Ascending aorta (tissue), 2 donors: ENCODE data around the gene C6orf58. TPM values are rescaled to one million over a fixed set of nuclear protein-coding genes. Genes with fewer than 3 reads are reported as not detected.

Experiments
- DNase-seq, 2 donors: peaks; one replicate each; pipeline ENCODE4 v3.0.0-alpha.2; 2019; ENCODE audit warnings: low spot score in 2 of 2
- H3K27ac ChIP-seq, 2 donors: fragments of 200-600 bp; sonication (generic); one replicate each; pipeline ENCODE4 v1.5.1; 2016 to 2017; ENCODE audit warnings: mild to moderate bottlenecking in 1 of 2
- H3K27me3 ChIP-seq: fragments of 200-600 bp; sonication (generic); one replicate; pipeline ENCODE4 v1.5.1; 2017
- H3K36me3 ChIP-seq, 2 donors: fragments of 200-600 bp; sonication (generic); one replicate each; pipeline ENCODE4 v1.5.1; 2016
- H3K4me1 ChIP-seq, 2 donors: fragments of 200-600 bp; sonication (generic); one replicate each; pipeline ENCODE4 v1.5.1; 2016 to 2017; ENCODE audit warnings: mild to moderate bottlenecking in 1 of 2
- H3K4me3 ChIP-seq, 2 donors: fragments of 200-600 bp; sonication (generic); one replicate each; pipeline ENCODE4 v1.5.1; 2016 to 2017; ENCODE audit warnings: mild to moderate bottlenecking in 1 of 2
- H3K9me3 ChIP-seq, 2 donors: fragments of 200-600 bp; sonication (generic); one replicate each; pipeline ENCODE4 v1.5.1; 2016
- intact Hi-C: fragments of 100-400 bp; cut with DNase I; formaldehyde crosslinking; loops from one replicate; pipeline ENCODE4 v1.15.1; 2023
- total RNA-seq: library from RNA; depleted of rRNA; stranded (reverse); fragments of >200 nt; gene quantifications from one replicate; pipeline ENCODE4 v1.1.0, GENCODE V29; 2016
- TF ChIP-seq, protein P1 (sequence below), 3 experiments: fragments of 200-600 bp in 2 of 3; fragments of 450-650 bp in 1 of 3; sonication (generic) in 2 of 3; IDR thresholded peaks; one replicate each; pipeline ENCODE4 v1.5.1; 2016 to 2019; ENCODE audit warnings: antibody characterized with exemption in 3 of 3, mild to moderate bottlenecking in 1 of 3, moderate library complexity in 1 of 3

Gene C6orf58
- total RNA-seq, 1 donor from 2014 or later = not detected

DNA sequence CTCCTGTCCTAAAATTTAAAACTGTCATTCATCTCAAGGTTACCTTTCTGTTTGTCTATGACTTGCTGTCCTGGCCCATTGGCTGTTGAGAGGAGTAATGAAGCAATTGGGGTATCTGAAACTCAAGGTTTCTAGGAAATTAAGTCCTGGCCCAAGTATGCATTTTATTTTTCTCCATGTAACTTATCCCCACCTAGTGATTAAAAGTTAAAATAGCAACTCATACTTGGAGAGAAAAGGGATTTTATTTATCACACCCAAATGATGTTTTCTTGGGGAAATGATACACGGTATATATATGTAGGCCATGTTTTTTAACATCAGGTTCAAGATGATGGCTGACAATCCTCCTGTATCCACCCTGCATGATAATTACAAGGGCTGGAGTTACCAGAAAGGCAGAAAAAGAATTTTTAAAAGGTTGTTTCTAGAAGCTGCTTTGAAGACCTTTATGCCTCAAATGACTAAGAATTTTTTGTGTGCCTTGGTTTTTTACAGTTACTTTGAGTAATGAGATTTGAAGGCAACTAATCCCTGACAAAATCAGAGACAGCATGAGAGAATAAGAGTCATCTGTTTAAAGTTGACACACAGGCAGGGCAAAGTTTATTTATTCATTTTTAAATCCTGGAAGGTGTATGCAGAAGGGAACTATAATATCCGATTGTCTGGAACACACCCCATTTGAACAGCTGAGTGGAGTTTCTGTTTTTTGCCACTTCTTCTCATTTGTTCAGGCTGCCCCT is 28.9 kb upstream of the C6orf58 start:
- Histone ChIP-seq H3K36me3 (no peaks in the 10 kb centered on the region), H3K4me3 (no peak overlapping the region), H3K9me3 (no peaks in the 10 kb centered on the region), H3K4me1 (peaks cover 0 to 3% of the 10 kb centered on the region in 2 donors), H3K27ac (no peak overlapping the region), H3K27me3 (no peaks in the 10 kb centered on the region)
- TF ChIP-seq, protein P1, sequence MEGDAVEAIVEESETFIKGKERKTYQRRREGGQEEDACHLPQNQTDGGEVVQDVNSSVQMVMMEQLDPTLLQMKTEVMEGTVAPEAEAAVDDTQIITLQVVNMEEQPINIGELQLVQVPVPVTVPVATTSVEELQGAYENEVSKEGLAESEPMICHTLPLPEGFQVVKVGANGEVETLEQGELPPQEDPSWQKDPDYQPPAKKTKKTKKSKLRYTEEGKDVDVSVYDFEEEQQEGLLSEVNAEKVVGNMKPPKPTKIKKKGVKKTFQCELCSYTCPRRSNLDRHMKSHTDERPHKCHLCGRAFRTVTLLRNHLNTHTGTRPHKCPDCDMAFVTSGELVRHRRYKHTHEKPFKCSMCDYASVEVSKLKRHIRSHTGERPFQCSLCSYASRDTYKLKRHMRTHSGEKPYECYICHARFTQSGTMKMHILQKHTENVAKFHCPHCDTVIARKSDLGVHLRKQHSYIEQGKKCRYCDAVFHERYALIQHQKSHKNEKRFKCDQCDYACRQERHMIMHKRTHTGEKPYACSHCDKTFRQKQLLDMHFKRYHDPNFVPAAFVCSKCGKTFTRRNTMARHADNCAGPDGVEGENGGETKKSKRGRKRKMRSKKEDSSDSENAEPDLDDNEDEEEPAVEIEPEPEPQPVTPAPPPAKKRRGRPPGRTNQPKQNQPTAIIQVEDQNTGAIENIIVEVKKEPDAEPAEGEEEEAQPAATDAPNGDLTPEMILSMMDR (IDR thresholded peaks at IDR 0.05) = no peak
- DNase-seq = no peak
- intact Hi-C loops = no loop called here

DNA sequence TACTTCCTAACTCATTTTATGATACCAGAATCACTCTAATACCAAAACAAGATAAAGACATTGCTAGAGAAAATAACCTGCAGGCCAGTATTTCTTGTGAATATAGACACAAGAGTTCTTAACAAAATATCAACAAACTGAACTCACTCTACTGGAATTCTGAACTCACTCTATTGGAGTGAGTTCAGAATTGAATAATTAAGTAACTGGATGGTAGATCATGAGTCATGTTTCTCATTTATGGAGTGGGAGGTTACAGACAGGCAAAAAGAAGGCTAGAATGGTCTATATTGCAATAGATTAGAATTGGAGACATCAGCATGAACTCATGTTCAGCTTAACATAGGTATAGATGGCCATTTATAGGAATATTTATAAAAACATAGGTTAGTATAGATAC is 26.6 kb upstream of the C6orf58 start:
- intact Hi-C loops = no loop called here
- no peaks in the 10 kb centered on the region for H3K27me3 ChIP-seq
- peaks cover 0 to under 1% of the 10 kb centered on the region in 2 donors for H3K4me1 ChIP-seq
- H3K9me3 ChIP-seq = no peaks in the 10 kb centered on the region
- TF ChIP-seq, protein P1 (IDR thresholded peaks at IDR 0.05) = no peak
- no peak for DNase-seq
- H3K36me3 ChIP-seq = no peaks in the 10 kb centered on the region
- H3K4me3 ChIP-seq = no peak overlapping the region
- no peak overlapping the region for H3K27ac ChIP-seq

DNA sequence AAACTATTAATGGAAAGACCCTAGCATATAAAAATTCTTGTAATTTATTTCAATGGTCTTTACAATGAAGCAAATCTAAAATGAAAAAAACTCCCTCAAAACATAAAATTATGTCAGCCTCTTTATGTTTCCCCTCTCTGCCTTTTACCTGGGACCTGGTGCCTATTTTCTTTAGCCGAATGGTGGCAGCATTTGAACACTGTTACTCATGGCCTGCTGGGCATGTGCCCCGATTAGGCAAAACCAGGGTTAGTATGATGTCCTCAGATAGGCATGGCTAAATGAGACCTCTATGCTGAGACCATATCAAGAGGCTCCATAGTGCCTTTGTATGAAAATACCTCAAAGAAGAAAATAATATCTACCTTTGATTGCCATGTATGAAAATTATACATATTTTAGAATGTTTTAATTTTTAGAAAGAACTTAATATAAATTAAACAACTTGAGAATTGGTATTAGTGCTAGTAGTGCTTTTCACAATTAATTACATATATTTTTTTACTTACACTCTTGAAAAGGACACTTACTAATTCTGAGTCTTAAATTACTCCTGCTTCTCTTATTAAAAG is 22.5 kb upstream of the C6orf58 start:
- Histone ChIP-seq H3K9me3 (no peaks in the 10 kb centered on the region), H3K27me3 (no peaks in the 10 kb centered on the region), H3K4me3 (no peak overlapping the region), H3K36me3 (no peaks in the 10 kb centered on the region), H3K27ac (no peak overlapping the region), H3K4me1 (no peaks in the 10 kb centered on the region)
- intact Hi-C loops = no loop called here
- TF ChIP-seq, protein P1 (IDR thresholded peaks at IDR 0.05) = peak in 1 of 3 experiments; percentile 26
- DNase-seq = no peak

DNA sequence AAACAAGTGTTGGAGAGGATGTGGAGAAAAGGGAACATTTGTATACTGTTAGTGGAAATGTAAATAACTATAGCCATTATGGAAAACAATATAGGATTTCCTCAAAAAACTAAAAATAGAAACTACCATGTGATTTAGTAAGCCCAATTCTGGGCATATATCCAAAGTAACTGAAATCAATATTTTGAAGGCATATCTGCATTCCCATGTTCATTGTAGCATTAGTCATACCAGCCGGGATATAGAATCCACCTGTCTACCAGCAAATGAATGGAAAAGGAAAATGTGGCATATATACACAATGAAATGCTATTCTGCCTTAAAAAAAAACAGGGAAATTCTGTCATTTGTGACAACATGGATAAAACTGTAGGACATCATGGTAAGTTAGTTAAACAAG is 15.3 kb upstream of the C6orf58 start:
- intact Hi-C loops = no loop called here
- H3K27ac ChIP-seq = no peak overlapping the region
- no peak overlapping the region for H3K4me3 ChIP-seq
- TF ChIP-seq, protein P1 (IDR thresholded peaks at IDR 0.05) = no peak
- H3K27me3 ChIP-seq = no peaks in the 10 kb centered on the region
- H3K36me3 ChIP-seq = no peaks in the 10 kb centered on the region
- no peaks in the 10 kb centered on the region for H3K9me3 ChIP-seq
- no peak for DNase-seq
- no peaks in the 10 kb centered on the region for H3K4me1 ChIP-seq

DNA sequence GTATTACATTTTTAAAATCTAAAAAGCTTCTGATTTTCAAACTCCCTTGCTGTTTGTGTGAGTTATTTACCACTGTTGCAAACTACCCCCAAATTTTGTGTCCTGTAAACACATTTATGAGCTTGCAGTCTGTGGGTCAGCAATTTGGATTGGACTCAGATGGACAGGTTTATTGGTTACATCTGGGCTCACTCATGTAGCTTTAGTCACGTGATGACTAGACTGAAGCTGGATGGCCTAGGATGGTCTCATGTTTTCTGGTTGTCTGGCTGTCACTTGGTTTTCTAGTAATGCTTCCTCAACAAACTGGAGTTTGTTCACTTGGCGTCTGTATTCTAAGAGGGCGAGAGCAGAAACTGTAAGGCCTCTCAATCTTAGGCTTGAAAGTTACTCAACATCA is 12.2 kb upstream of the C6orf58 start:
- H3K4me3 ChIP-seq = no peak overlapping the region
- intact Hi-C loops = no loop called here
- DNase-seq = no peak
- H3K36me3 ChIP-seq = no peaks in the 10 kb centered on the region
- no peaks in the 10 kb centered on the region for H3K9me3 ChIP-seq
- H3K27me3 ChIP-seq = no peaks in the 10 kb centered on the region
- H3K27ac ChIP-seq = no peak overlapping the region
- TF ChIP-seq, protein P1 (IDR thresholded peaks at IDR 0.05) = no peak
- no peaks in the 10 kb centered on the region for H3K4me1 ChIP-seq
